B cell (primary cell): Measurements from ENCODE around the gene FDXACB1. TPM values are rescaled to one million over a fixed set of nuclear protein-coding genes. Genes with fewer than 3 reads are reported as not detected.

ENCODE experiments used
- ATAC-seq: fragments of 200-7000 bp; cut with Tn5 transposase; one replicate; pipeline ENCODE4 v1.10.0; 2021; ENCODE audit warnings: low read depth, mild to moderate bottlenecking, moderate number of reproducible peaks, moderate library complexity
- CTCF ChIA-PET: fragments of 350-600 bp; sonication (Branson Sonifier 250); formaldehyde crosslinking; loops from one replicate; lab custom pipeline; 2021; ENCODE audit warnings: antibody characterized with exemption, inconsistent platforms; lab: Charles Lee
- POLR2A ChIA-PET: fragments of 350-600 bp; sonication (Branson Sonifier 250); formaldehyde crosslinking; loops from one replicate; lab custom pipeline; 2021; ENCODE audit warnings: antibody characterized with exemption; lab: Charles Lee
- DNase-seq: peaks from one replicate; pipeline ENCODE4 v3.0.0; 2013
- H2AFZ ChIP-seq: 2 replicates; pipeline ENCODE4 v1.6.1; 2012; ENCODE audit warnings: mild to moderate bottlenecking, low read depth, low read length; ENCODE audit not compliant: insufficient read depth, poor library complexity, severe bottlenecking
- H3K27ac ChIP-seq, 2 donors: 1 replicate in 1 of 2; 2 replicates in 1 of 2; pipeline ENCODE4 v1.5.1; 2012 to 2013; ENCODE audit warnings: low read length in 2 of 2, mild to moderate bottlenecking in 2 of 2, moderate library complexity in 1 of 2
- H3K27me3 ChIP-seq, 4 experiments: fragments of 200-600 bp in 1 of 4; sonication (generic) in 1 of 4; replicated peaks in 1 of 4; 1 replicate in 2 of 4; 2 replicates in 2 of 4; pipeline versions ENCODE4 v1.6.1 to v1.7.0; 2013 to 2016; ENCODE audit warnings: low read length in 3 of 4, mild to moderate bottlenecking in 2 of 4, mixed read lengths in 1 of 4, moderate library complexity in 1 of 4; ENCODE audit not compliant: insufficient read depth in 4 of 4, control insufficient read depth in 3 of 4; ENCODE audit errors: control extremely low read depth in 1 of 4
- H3K36me3 ChIP-seq, 2 experiments: replicated peaks in 1 of 2; 1 replicate in 1 of 2; 2 replicates in 1 of 2; pipeline versions ENCODE4 v1.6.1 to v1.7.1; 2013; ENCODE audit warnings: low read length in 1 of 2; ENCODE audit not compliant: insufficient read depth in 2 of 2, control insufficient read depth in 1 of 2; ENCODE audit errors: control extremely low read depth in 1 of 2, extremely low read depth in 1 of 2
- H3K4me1 ChIP-seq, 2 donors: fragments of 200-600 bp in 1 of 2; sonication (generic) in 1 of 2; 1 replicate in 1 of 2; 2 replicates in 1 of 2; pipeline versions ENCODE4 v1.5.1 to v1.6.1; 2013 to 2017; ENCODE audit warnings: low read length in 2 of 2; ENCODE audit not compliant: control insufficient read depth in 2 of 2, insufficient read depth in 2 of 2
- H3K4me2 ChIP-seq: replicated peaks from 2 replicates; pipeline ENCODE3; 2012; ENCODE audit warnings: mild to moderate bottlenecking, low read depth, low read length; ENCODE audit not compliant: poor library complexity, severe bottlenecking
- H3K4me3 ChIP-seq, 5 experiments: fragments of 200-600 bp in 1 of 5; sonication (generic) in 1 of 5; 1 replicate in 3 of 5; 2 replicates in 2 of 5; pipeline versions ENCODE4 v1.5.1 to v1.7.0; 2011 to 2016; ENCODE audit warnings: low read length in 4 of 5, mild to moderate bottlenecking in 4 of 5, low read depth in 2 of 5, control low read depth in 1 of 5, moderate library complexity in 1 of 5; ENCODE audit not compliant: insufficient read depth in 1 of 5; ENCODE audit errors: control extremely low read depth in 1 of 5, extremely low read depth in 1 of 5
- H3K79me2 ChIP-seq: fragments of 200-600 bp; sonication (generic); one replicate; pipeline ENCODE4 v1.6.0; 2016; ENCODE audit warnings: low read length; ENCODE audit not compliant: control insufficient read depth, insufficient read depth
- H3K9ac ChIP-seq: fragments of 200-600 bp; sonication (generic); 2 replicates; pipeline ENCODE4 v1.6.1; 2017; ENCODE audit warnings: mild to moderate bottlenecking, low read length, moderate library complexity
- H3K9me3 ChIP-seq, 3 donors: one replicate each; pipeline versions ENCODE4 v1.6.1 to v1.7.1; 2013; ENCODE audit warnings: low read length in 2 of 3; ENCODE audit not compliant: control insufficient read depth in 2 of 3, insufficient read depth in 1 of 3; ENCODE audit errors: control extremely low read depth in 1 of 3
- H4K20me1 ChIP-seq: 2 replicates; pipeline ENCODE4 v1.6.0; 2012; ENCODE audit warnings: mild to moderate bottlenecking, low read length; ENCODE audit not compliant: insufficient read depth, control insufficient read depth, poor library complexity, severe bottlenecking
- H3K27ac Mint-ChIP-seq: one replicate; pipeline ENCODE4 v1.8.0; 2021; ENCODE audit warnings: mixed read lengths
- H3K27me3 Mint-ChIP-seq: one replicate; pipeline ENCODE4 v1.8.0; 2021; ENCODE audit warnings: mixed read lengths
- H3K4me1 Mint-ChIP-seq: one replicate; pipeline ENCODE4 v1.8.0; 2021; ENCODE audit warnings: mixed read lengths
- H3K4me3 Mint-ChIP-seq: one replicate; pipeline ENCODE4 v1.8.0; 2021; ENCODE audit warnings: mixed read lengths
- H3K9me3 Mint-ChIP-seq: one replicate; pipeline ENCODE4 v1.8.0; 2022; ENCODE audit warnings: mixed read lengths; ENCODE audit not compliant: insufficient read depth
- CTCF ChIP-seq: fragments of 200-600 bp; IDR thresholded peaks from one replicate; pipeline ENCODE4 v1.8.0; 2022; ENCODE audit warnings: antibody characterized with exemption, mild to moderate bottlenecking
- EZH2 ChIP-seq: IDR thresholded peaks from 2 replicates; pipeline ENCODE4 v1.6.1; 2012; ENCODE audit warnings: borderline replicate concordance, low read depth, mild to moderate bottlenecking, moderate library complexity, low read length; ENCODE audit not compliant: insufficient read depth, poor library complexity, severe bottlenecking
- WGBS: methylation state at CpG from one replicate; pipeline ENCODE4 v1.1.5; 2013; ENCODE audit warnings: missing lambda C conversion rate; ENCODE audit not compliant: insufficient coverage; 5-methylcytosine and 5-hydroxymethylcytosine counted together
- intact Hi-C: fragments of 100-400 bp; cut with micrococcal nuclease; formaldehyde crosslinking; loops from one replicate; pipeline ENCODE4 v1.10.0; 2022
- polyA plus RNA-seq: library from polyadenylated mRNA; depleted of rRNA; stranded (reverse); fragments of >200 nt; gene quantifications from 2 replicates; pipeline ENCODE4 v1.2.3, GENCODE V29; 2012
- total RNA-seq, 2 donors: library from RNA; stranded (reverse); fragments of 120-200 nt in 1 of 2; gene quantifications; 1 replicate in 1 of 2; 2 replicates in 1 of 2; pipeline versions ENCODE4 v1.2.3 to v1.2.4, GENCODE V29; 2013 to 2022

FDXACB1 gene
- total and polyA plus RNA-seq, 2 donors (not counting 1 experiment from before 2014, with no cell fraction given): 3.1 to 4.0 TPM

- Histone ChIP-seq H3K36me3 (peaks cover 7 to 57% of the 10 kb centered on the region in 2 experiments), H3K9ac (no peak overlapping the region), H3K27ac (no peak overlapping the region), H3K4me1 (no peaks in the 10 kb centered on the region), H2AFZ (no peak overlapping the region), H3K79me2 (no peaks in the 10 kb centered on the region), H4K20me1 (no peaks in the 10 kb centered on the region), H3K4me3 (no peak overlapping the region), H3K27me3 (no peaks in the 10 kb centered on the region), H3K9me3 (no peaks in the 10 kb centered on the region), H3K4me2 (no peak overlapping the region)
- WGBS: 92% methylated on average over 3 of the region's 4 CpGs
- DNase-seq (no peak), ATAC-seq (no peak)
- intact Hi-C loops: no loop called here
- Mint-ChIP-seq H3K4me1 (no peaks in the 10 kb centered on the region), H3K4me3 (no peak overlapping the region), H3K27me3 (no peaks in the 10 kb centered on the region), H3K27ac (no peak overlapping the region), H3K9me3 (no peaks in the 10 kb centered on the region)
- ChIA-PET CTCF (interaction anchor here (1.0 to 2.2 kb wide), 3 partner anchors 9 to 248 kb away, joined by 3 to 14 read pairs (median 3); no protein-coding TSS in a partner anchor), POLR2A (no interaction called here)
- TF ChIP-seq CTCF: no peak
- no peak for TF ChIP-seq EZH2
These were observed 45.4 kb downstream of the FDXACB1 start for GRCh38 chr11:111833524-111833923.

GRCh38 chr11:111829185-111829968 is 49.6 kb downstream of the FDXACB1 start:
- no peaks in the 10 kb centered on the region for H3K4me1 ChIP-seq
- H4K20me1 ChIP-seq: no peaks in the 10 kb centered on the region
- 94% methylated on average over 2 of the region's 5 CpGs for WGBS
- Mint-ChIP-seq H3K27ac (no peak overlapping the region), H3K4me3 (no peak overlapping the region), H3K27me3 (no peaks in the 10 kb centered on the region), H3K9me3 (no peaks in the 10 kb centered on the region), H3K4me1 (no peaks in the 10 kb centered on the region)
- TF ChIP-seq EZH2 (no peak), CTCF (no peak)
- no peak overlapping the region for H3K9ac ChIP-seq
- H3K27ac ChIP-seq: no peak overlapping the region
- H3K27me3 ChIP-seq: no peaks in the 10 kb centered on the region
- peaks cover 7 to 26% of the 10 kb centered on the region in 2 experiments for H3K36me3 ChIP-seq
- no peaks in the 10 kb centered on the region for H3K79me2 ChIP-seq
- H3K4me3 ChIP-seq: no peak overlapping the region
- DNase-seq (no peak), ATAC-seq (no peak)
- no peaks in the 10 kb centered on the region for H3K9me3 ChIP-seq
- H2AFZ ChIP-seq: no peak overlapping the region
- intact Hi-C loops: no loop called here
- ChIA-PET POLR2A (interaction anchor here (0.6 kb wide), 1 partner anchor 16 kb away, joined by 9 read pairs; no protein-coding TSS in a partner anchor), CTCF (interaction anchor here (1.0 to 1.8 kb wide), 2 partner anchors 12 to 52 kb away, joined by 4 read pairs; no protein-coding TSS in a partner anchor)
- H3K4me2 ChIP-seq: no peak overlapping the region
